Stimulated activated CD8-positive, alpha-beta memory T cell treated with anti-CD3 and anti-CD28 coated beads, Interleukin-2, amount 100 ng/mL, for 48 hours (primary cell): ENCODE data around the gene VRK3.
"Not testable (repeated sequence)": the region's sequence is repeated elsewhere in the genome, so short reads cannot be mapped to it uniquely, and the experiment has no call there.

ENCODE experiments used
- DNase-seq, 2 donors: peaks; one replicate each; pipeline ENCODE4 v3.0.0-alpha.2; 2020; ENCODE audit warnings: low read depth in 2 of 2

The VRK3 gene

GRCh38 chr19:49987159-49987698, 37.9 kb downstream of the VRK3 start:
- peak; percentile 67 to 75 for DNase-seq

DNA sequence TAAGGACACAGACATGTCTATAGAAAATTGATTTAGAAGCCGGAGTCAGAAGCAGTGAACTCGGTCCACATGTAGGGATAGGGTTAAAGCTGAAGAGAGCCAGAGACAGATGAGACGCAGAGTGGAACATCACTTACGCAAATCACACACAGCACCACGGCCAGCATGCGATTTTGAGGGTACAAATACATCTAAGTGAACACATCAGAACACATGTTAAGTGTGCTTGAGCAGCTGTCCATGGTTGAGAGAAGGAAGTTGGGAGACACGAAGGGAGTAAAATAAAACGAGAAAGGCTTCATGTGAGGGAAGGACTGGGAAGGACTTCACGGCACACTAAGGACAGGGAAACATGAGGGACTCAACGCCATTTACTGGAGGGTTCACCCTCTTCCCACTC, 38.8 kb downstream of the VRK3 start:
- no peak for DNase-seq

DNA sequence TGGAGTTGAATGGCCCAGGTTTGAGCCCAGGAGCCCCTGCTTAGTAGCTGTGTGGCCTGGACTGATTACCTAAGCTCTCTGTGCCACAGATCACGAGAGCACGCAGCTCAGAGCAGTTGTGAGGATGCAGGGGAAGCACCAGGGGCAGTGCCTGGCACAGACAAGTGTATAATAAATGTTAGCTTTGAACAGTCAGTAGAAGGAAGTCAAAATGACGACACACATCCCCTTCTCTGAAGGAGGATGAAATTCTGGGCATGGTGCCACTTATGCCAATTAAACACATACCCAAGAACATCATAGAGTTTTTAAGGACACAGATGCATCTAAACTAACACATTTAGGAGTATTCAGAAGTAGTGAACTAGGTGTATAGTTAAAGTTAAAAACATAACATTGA, 39.3 kb downstream of the VRK3 start:
- DNase-seq: no peak

GRCh38 chr19:49984491-49984890, 40.7 kb downstream of the VRK3 start:
- DNase-seq: no peak

DNA sequence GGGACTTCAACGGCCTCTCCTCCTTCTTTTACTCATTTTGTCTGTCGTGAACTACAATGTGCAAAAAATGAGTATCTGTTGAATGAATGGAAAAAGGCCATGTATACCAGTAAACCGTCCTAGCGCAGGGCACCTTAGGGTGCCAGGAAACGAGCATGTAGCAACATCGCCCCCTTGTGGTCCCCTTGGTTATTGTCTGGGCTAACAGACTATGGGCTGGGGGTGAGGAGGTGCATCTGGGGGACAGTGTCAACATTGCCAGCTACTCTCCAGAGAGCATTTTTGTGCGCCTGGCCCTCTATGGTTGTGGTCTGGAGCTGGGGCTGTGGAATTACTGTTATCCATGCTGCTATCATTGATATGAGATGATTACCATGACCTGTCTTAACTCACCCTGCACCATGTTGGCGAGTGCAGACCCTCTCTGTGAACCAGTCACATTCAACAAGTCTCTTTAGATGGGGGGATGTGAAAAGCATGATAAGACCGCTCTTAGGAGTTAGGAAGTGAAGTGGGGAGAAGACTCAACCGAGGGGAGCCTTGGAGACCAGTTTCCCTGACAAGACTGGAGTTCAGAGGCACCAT, 41.4 kb downstream of the VRK3 start:
- peak; percentile 66 to 74 for DNase-seq

DNA sequence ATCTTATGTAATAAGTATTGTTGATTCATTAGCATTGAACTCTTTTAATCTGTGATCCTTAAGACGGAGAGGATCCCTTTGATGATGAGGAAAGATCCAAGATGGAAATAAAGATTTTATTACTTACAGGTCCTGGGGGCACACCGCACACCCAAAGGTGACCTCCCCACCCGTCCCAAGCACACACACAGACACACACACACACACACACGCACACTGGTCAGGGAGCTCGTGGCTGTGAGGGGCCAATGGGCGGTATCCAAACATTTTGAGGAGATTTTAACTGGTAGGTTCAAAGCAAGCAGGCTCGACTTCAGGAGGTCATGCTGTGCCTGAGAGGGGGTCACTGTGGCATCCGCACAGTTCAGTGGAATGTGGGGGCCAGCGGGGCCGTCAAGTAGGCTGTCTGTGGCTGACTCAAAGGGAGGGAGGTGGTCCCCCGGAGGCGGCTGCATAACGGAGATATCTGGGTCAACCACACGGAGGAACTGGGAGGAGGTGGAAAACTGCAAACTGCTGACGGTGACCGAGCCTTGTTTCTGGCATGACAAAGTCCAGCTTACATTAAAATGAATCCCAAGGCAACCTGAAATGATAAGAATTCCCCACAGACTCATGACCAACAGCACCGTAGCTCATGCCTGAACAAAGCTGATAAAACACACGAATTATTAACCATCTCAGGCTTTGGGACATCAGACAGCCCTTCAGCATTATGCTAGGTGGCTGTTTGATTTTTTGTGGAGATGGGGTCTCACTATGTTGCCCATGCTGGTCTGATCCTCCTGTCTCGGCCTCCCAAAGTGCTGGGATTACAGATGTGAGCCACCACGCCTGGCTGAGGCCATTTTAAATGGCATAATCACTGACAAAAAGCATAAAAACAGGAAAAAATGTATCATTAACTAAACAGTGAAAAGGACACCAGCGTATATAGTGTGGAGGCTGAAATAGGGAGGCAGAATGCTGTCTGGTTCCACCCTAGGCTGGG, 43.3 kb downstream of the VRK3 start:
- no peak for DNase-seq

- DNase-seq: no peak
Observed at GRCh38 chr19:49978324-49978723, 46.8 kb downstream of the VRK3 start.

DNA sequence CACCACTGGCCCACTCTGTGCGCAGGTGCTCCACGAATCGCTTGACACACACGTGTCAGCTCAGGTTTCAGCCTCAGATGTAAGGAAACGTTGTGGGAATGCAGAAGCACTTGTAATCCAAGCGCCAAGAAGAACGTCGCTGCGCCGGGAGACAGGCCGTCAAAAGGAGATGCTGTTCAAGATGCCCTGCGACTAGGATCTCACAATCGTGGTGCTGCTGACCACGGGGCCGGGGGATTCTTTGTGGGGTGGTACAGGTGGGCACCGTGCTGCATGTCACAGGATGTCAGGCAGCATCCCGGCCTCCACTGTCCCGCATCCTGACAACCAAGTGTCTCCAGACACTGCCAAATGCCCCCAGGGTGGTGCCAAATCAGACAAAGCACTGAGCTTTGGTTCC, 47.3 kb downstream of the VRK3 start:
- no peak for DNase-seq

DNA sequence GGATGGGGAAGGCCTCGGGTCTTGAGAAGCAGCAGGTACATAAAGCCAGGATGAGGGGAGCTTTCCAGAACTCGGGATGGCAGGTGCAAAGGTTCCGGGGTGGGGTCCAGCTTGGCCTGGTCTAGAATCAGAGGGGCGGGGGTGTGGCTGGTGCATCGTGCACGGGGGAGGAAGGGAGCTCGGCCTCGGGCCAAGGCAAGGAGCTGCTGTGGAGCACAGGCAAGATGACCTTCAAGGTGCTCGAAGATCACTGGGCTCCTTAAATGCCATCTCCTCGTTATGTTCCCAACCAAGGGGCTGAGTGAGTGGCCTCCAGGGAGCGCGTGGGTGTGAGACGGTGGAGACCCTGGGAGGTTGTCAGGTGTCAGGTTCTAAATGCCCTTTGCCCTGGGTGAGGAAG, 48.1 kb downstream of the VRK3 start:
- no peak for DNase-seq

DNA sequence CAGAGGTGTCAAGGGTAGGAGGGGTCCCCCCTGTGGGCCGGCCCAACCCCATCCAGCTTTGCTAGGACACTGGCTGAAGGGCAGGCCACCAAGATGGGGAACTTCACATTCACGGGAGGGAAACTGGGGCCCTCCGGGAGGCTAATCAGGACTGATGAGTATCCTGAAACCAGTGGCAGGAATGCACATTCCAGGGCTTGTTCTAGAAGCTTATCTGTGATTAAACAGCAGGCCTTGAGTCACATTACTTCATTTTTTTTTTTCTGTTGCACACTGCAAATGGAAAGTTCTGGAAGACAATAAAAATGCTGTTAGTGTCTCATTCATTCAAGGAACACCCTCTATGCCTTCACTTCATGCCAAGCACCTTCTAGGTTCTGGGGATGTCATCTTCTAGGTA, 48.7 kb downstream of the VRK3 start:
- no peak for DNase-seq

DNA sequence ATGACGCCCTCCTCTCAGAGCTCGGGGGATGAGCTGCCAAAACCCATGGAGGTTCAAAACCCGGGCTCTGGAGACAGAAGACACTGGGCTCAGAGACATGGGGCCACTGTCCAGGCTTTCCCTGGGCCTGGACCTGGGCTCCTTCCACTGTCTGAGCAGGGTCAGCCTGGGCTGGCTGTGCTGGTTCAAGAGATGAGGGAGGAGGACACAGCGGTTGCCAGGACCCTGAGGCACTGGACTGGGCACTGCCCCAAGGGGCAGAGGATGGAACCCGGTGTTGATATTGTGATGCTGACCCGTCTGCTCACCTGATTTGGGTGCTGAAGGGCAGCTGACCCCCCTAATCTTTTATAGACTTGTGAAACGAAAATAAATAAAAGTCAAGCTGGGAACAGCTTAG, 50.1 kb downstream of the VRK3 start:
- DNase-seq: no peak

GRCh38 chr19:49973987-49974386, 51.2 kb downstream of the VRK3 start:
- DNase-seq: no peak

DNA sequence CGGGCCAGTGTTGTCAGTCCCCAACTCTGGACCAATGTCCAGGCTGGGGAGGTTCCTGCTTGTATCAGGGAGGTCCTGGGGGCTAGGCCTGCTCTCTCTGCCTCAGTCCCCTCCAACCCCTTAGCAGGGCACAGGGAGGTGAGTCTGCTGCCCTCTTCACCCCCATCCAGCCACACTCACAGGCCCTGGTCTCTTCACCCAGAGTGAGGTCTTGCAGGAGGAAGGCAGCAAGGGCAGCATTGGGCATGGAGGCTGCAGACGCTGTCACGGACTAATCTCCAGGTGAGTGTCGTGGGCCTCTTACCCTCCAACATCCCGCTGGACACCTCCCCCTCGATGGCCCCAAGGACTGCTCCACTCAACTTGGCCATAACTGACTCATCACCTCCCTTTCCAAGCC, 52.3 kb downstream of the VRK3 start:
- DNase-seq: no peak

DNA sequence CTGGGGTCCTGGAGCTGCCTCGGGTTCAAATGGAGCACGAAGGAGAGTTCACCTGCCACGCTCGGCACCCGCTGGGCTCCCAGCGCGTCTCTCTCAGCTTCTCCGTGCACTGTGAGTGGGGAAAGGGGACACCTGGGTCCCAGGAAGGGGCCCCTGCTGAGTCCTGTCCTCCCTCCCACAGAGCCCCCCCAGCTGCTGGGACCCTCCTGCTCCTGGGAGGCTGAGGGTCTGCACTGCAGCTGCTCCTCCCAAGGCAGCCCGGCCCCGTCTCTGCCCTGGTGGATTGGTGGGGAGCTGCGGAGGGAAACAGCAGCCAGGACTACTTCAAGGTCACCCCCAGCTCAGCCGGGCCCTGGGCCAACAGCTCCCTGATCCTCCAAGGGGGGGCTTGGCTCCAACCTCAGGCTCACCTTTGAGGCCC, 53.2 kb downstream of the VRK3 start:
- DNase-seq: no peak

DNA sequence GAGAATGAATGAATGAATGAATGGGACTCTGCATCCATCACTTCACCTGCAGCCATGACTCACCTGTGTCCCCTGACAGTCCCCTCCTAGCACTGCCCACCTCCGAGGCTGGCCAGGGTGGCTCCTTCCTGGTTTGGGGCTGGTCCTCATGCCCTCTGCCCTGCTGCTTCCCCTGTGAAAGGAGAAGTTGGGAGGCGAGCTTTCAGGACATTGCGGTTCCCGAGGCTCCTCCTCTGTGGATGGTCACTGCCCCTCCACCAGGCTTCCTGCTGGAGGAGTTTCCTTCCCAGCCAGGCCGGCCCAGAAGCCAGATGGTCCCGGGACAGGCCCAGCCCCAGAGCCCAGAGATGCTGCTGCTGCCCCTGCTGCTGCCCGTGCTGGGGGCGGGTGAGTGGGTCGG, 55.8 kb downstream of the VRK3 start:
- not testable (repeated sequence) for DNase-seq

- DNase-seq: no peak
Observed at GRCh38 chr19:49968279-49968922, 56.8 kb downstream of the VRK3 start.

DNA sequence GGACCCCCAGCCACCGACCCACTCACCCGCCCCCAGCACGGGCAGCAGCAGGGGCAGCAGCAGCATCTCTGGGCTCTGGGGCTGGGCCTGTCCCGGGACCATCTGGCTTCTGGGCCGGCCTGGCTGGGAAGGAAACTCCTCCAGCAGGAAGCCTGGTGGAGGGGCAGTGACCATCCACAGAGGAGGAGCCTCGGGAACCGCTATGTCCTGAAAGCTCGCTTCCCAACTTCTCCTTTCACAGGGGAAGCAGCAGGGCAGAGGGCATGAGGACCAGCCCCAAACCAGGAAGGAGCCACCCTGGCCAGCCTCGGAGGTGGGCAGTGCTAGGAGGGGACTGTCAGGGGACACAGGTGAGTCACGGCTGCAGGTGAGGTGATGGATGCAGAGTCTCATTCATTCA, 64.2 kb downstream of the VRK3 start, which contains the start of gene SIGLEC11:
Gene SIGLEC11, minus strand, starts transcription at position 193 of the 400 bp plus-strand sequence. Its CDS starts 91 bp downstream, at position 102.
- not testable (repeated sequence) for DNase-seq

DNA sequence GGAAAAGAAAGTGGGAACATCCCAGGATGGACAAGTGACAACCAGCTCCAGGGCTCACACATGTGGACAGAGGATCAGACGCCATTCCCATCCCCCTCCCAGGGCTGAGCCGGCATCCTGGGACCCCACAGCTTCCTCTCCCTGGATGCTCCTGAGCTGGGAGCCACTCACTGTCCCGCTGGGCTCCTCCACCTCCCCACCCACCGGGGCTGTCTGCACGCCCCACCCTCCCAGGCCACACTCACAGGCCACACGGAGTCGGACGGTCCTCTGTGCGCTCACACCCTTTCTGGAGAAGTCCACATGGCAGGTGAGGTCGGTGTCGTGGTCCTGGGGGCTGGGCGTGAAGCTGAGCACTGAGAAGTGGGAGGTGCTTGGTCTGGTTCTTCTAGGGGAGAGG, 65.3 kb downstream of the VRK3 start:
- DNase-seq: not testable (repeated sequence)

- DNase-seq: not testable (repeated sequence)
Observed at GRCh38 chr19:49958596-49958995, 66.6 kb downstream of the VRK3 start.

GRCh38 chr19:49958144-49958543, 67.0 kb downstream of the VRK3 start:
- DNase-seq: not testable (repeated sequence)

DNA sequence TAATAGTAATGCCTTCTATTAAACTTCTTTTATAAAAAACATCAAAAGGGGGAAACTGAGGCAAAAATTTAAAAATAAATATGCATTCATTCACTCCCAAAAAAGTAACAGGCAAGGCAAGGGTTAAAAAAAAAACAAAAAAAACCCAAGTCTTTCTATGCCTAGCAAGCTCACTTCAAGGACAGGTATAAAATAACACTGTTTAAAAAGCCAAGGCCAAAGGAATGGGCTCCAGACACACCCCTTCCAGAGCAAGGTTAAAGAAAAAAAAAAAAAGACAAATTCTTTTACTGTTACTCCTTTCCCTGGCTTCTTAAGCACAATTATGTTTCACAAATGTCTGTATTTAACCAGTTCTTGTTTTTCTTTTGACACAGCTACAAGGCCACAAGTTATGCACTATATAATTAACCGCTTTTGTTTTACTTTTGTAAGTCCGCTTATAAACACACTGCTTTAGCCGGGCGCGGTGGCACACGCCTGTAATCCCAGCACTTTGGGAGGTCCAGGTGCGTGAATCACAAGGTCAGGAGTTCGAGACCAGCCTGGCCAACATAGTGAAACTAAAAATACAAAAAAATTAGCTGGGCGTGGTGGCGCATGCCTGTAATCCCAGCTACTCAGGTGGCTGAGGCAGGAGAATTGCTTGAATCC, 67.8 kb downstream of the VRK3 start:
- DNase-seq: no peak

- no peak for DNase-seq
Observed at GRCh38 chr19:49956115-49956495, 69.1 kb downstream of the VRK3 start.
